LNCaP clone FGC (cell line): ENCODE measurements around the gene KIFC3.
"Not testable (repeated sequence)": the region's sequence is repeated elsewhere in the genome, so short reads cannot be mapped to it uniquely, and the experiment has no call there.

Experiments used
- DNase-seq: peaks from one replicate; pipeline ENCODE4 v3.0.0-alpha.2; 2011; ENCODE audit warnings: low read depth
- H3K4me3 ChIP-seq: 2 replicates; pipeline ENCODE4 v1.5.1; 2011; ENCODE audit warnings: mild to moderate bottlenecking, low read depth, low read length, control low read depth
- TF ChIP-seq, protein P1 (sequence below): IDR thresholded peaks from 2 replicates; pipeline ENCODE4 v1.5.1; 2012; ENCODE audit warnings: mild to moderate bottlenecking; ENCODE audit not compliant: control insufficient read depth, insufficient read depth; ENCODE audit errors: extremely low read depth

The KIFC3 gene

GRCh38 chr16:57843400-57843799 is 41.1 kb upstream of the KIFC3 start:
- no peak overlapping the region for H3K4me3 ChIP-seq
- DNase-seq, result no peak
- TF ChIP-seq, protein P1, sequence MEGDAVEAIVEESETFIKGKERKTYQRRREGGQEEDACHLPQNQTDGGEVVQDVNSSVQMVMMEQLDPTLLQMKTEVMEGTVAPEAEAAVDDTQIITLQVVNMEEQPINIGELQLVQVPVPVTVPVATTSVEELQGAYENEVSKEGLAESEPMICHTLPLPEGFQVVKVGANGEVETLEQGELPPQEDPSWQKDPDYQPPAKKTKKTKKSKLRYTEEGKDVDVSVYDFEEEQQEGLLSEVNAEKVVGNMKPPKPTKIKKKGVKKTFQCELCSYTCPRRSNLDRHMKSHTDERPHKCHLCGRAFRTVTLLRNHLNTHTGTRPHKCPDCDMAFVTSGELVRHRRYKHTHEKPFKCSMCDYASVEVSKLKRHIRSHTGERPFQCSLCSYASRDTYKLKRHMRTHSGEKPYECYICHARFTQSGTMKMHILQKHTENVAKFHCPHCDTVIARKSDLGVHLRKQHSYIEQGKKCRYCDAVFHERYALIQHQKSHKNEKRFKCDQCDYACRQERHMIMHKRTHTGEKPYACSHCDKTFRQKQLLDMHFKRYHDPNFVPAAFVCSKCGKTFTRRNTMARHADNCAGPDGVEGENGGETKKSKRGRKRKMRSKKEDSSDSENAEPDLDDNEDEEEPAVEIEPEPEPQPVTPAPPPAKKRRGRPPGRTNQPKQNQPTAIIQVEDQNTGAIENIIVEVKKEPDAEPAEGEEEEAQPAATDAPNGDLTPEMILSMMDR, result no peak

DNA sequence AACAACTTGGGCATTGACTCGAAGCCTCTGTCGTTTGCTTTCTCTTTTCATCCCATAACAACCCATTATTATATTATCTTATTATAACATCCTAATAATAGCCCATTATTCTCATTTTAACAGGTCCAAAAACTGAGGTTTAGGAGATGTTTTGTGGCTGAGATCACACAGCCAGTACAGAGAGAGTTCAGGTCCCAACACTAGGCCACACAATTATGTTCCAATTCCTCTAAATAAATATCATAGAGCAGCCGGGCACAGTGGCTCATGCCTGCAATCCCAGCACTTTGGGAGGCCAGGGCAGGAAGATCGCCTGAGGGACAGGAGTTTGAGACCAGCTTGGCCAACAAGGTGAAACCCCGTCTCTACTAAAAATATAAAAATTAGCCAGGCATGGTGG is 40.3 kb upstream of the KIFC3 start:
- TF ChIP-seq, protein P1, result no peak
- no peak for DNase-seq
- H3K4me3 ChIP-seq, result no peak overlapping the region

DNA sequence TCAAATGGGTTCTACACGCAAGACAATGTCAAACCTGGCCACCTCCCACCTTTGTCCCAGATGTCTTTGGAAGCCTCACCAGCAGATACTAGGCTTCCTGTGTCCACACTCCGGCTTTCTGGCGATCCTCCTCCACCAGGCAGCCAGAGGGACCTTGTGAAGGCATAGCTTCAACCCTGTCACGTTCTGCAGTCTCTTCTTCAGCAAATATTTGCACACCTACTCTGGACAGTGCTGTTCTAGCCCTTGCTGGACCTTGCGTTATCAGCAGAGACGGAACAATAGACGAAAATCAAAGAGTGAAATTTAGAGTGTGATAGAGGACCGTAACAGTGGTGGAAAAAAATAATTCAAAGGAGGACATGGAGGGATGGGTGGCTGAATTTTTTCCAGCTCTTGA is 38.5 kb upstream of the KIFC3 start:
- TF ChIP-seq, protein P1, result no peak
- no peak overlapping the region for H3K4me3 ChIP-seq
- no peak for DNase-seq

- DNase-seq, result no peak
- TF ChIP-seq, protein P1, result no peak
- H3K4me3 ChIP-seq, result no peak overlapping the region
These were observed 35.9 kb upstream of the KIFC3 start for GRCh38 chr16:57838161-57838560.

GRCh38 chr16:57837305-57838125 is 35.2 kb upstream of the KIFC3 start:
- no peak for DNase-seq
- TF ChIP-seq, protein P1, result no peak
- H3K4me3 ChIP-seq, result no peak overlapping the region

DNA sequence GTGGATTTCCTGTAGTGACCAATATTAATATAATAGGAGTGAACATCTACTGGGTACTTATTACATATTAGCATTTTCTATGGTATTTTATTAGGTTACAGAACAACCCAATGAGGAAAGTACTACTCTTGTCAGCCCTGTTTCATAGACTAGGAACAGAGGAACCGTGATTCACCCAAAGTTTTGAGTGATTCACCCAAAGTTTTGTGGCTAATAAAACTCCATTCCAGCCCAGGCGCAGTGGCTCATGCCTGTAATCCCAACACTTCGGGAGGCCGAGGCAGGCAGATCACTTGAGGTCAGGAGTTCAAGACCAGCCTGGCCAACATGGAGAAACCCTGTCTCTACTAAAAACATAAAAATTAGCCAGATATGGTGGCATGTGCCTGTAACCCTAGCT is 33.1 kb upstream of the KIFC3 start:
- DNase-seq, H3K4me3 ChIP-seq: not testable (repeated sequence)

- TF ChIP-seq, protein P1, result no peak
- no peak for DNase-seq
- H3K4me3 ChIP-seq, result no peak overlapping the region
These were observed 32.6 kb upstream of the KIFC3 start for GRCh38 chr16:57834936-57835335.
